Trophoblast cell (in vitro differentiated cells and primary cell): ENCODE measurements around the gene LYSMD3. TPM values are rescaled to one million over a fixed set of nuclear protein-coding genes. Genes with fewer than 3 reads are reported as not detected.
"Not testable (repeated sequence)": the region's sequence is repeated elsewhere in the genome, so short reads cannot be mapped to it uniquely, and the experiment has no call there.

Experiments used
- DNase-seq, 2 donors: peaks; one replicate each; pipeline ENCODE4 v3.0.0-alpha.2; 2016
- H2AFZ ChIP-seq: 2 replicates; pipeline ENCODE4 v1.6.1; 2013; ENCODE audit warnings: low read length, moderate library complexity, mild to moderate bottlenecking; ENCODE audit not compliant: insufficient read depth, poor library complexity
- H2AK5ac ChIP-seq: 2 replicates; pipeline ENCODE4 v1.6.1; 2013; ENCODE audit warnings: mild to moderate bottlenecking, low read length
- H2BK120ac ChIP-seq: 2 replicates; pipeline ENCODE4 v1.6.1; 2013; ENCODE audit warnings: low read length, mild to moderate bottlenecking, moderate library complexity; ENCODE audit not compliant: insufficient read depth, poor library complexity
- H2BK12ac ChIP-seq: 2 replicates; pipeline ENCODE4 v1.6.1; 2013; ENCODE audit warnings: mild to moderate bottlenecking, low read length, moderate library complexity
- H2BK5ac ChIP-seq: 2 replicates; pipeline ENCODE4 v1.6.1; 2013; ENCODE audit warnings: low read length, low read depth, moderate library complexity, mild to moderate bottlenecking; ENCODE audit not compliant: poor library complexity
- H3K14ac ChIP-seq: 2 replicates; pipeline ENCODE4 v1.6.1; 2013; ENCODE audit warnings: mild to moderate bottlenecking, low read length
- H3K18ac ChIP-seq: 2 replicates; pipeline ENCODE4 v1.6.1; 2013; ENCODE audit warnings: mild to moderate bottlenecking, low read length
- H3K23ac ChIP-seq: 2 replicates; pipeline ENCODE4 v1.6.1; 2013; ENCODE audit warnings: low read length
- H3K27ac ChIP-seq: 2 replicates; pipeline ENCODE4 v1.5.1; 2013; ENCODE audit warnings: low read depth, mild to moderate bottlenecking, inconsistent platforms, low read length, moderate library complexity
- H3K27me3 ChIP-seq: 2 replicates; pipeline ENCODE4 v1.6.1; 2013; ENCODE audit warnings: inconsistent platforms, mild to moderate bottlenecking, low read length, moderate library complexity; ENCODE audit not compliant: insufficient read depth
- H3K36me3 ChIP-seq, 2 experiments: 1 replicate in 1 of 2; 2 replicates in 1 of 2; pipeline ENCODE4 v1.6.1; 2013; ENCODE audit warnings: low read length in 2 of 2, mild to moderate bottlenecking in 2 of 2, moderate library complexity in 1 of 2; ENCODE audit not compliant: insufficient read depth in 2 of 2, control insufficient read depth in 1 of 2
- H3K4ac ChIP-seq: 2 replicates; pipeline ENCODE4 v1.6.1; 2013; ENCODE audit warnings: low read depth, mild to moderate bottlenecking, low read length, moderate library complexity
- H3K4me1 ChIP-seq, 2 experiments: 1 replicate in 1 of 2; 2 replicates in 1 of 2; pipeline ENCODE4 v1.6.1; 2013; ENCODE audit warnings: low read length in 2 of 2, mild to moderate bottlenecking in 2 of 2, moderate library complexity in 1 of 2; ENCODE audit not compliant: insufficient read depth in 2 of 2, control insufficient read depth in 1 of 2
- H3K4me2 ChIP-seq: 2 replicates; pipeline ENCODE4 v1.6.1; 2013; ENCODE audit warnings: inconsistent platforms, mild to moderate bottlenecking, low read length, moderate library complexity
- H3K4me3 ChIP-seq: 2 replicates; pipeline ENCODE4 v1.5.1; 2013; ENCODE audit warnings: mild to moderate bottlenecking, low read depth, low read length, inconsistent platforms
- H3K79me1 ChIP-seq: one replicate; pipeline ENCODE4 v1.6.1; 2013; ENCODE audit warnings: low read length
- H3K79me2 ChIP-seq: 2 replicates; pipeline ENCODE4 v1.6.1; 2013; ENCODE audit warnings: low read length, mild to moderate bottlenecking; ENCODE audit not compliant: control insufficient read depth, insufficient read depth, poor library complexity
- H3K9ac ChIP-seq: 2 replicates; pipeline ENCODE4 v1.6.1; 2013; ENCODE audit warnings: mild to moderate bottlenecking, low read length
- H3K9me3 ChIP-seq: 2 replicates; pipeline ENCODE4 v1.6.1; 2013; ENCODE audit warnings: low read depth, mild to moderate bottlenecking, control low read depth, inconsistent platforms, low read length; ENCODE audit not compliant: insufficient read depth
- H4K12ac ChIP-seq: 2 replicates; pipeline ENCODE4 v1.6.1; 2013; ENCODE audit warnings: low read depth, mild to moderate bottlenecking, low read length, moderate library complexity
- H4K8ac ChIP-seq: 2 replicates; pipeline ENCODE4 v1.6.1; 2013; ENCODE audit warnings: low read depth, mild to moderate bottlenecking, low read length, moderate library complexity
- H4K91ac ChIP-seq: one replicate; pipeline ENCODE4 v1.6.1; 2013; ENCODE audit warnings: low read depth, mild to moderate bottlenecking, low read length, moderate library complexity
- WGBS: extraction: QIAGEN DNeasy Blood & Tissue Kit; methylation state at CpG from one replicate; pipeline ENCODE4 v1.1.7; 2013; ENCODE audit warnings: missing lambda C conversion rate; ENCODE audit not compliant: insufficient read length, insufficient coverage; ENCODE audit errors: extremely low coverage; 5-methylcytosine and 5-hydroxymethylcytosine counted together
- polyA plus RNA-seq: library from polyadenylated mRNA; stranded (reverse); fragments of 200-250 nt; gene quantifications from 2 replicates; pipeline ENCODE4 v1.2.3, GENCODE V29; 2013

LYSMD3 gene
- polyA plus RNA-seq = 16.5 and 17.6 TPM in 2 replicates

DNA sequence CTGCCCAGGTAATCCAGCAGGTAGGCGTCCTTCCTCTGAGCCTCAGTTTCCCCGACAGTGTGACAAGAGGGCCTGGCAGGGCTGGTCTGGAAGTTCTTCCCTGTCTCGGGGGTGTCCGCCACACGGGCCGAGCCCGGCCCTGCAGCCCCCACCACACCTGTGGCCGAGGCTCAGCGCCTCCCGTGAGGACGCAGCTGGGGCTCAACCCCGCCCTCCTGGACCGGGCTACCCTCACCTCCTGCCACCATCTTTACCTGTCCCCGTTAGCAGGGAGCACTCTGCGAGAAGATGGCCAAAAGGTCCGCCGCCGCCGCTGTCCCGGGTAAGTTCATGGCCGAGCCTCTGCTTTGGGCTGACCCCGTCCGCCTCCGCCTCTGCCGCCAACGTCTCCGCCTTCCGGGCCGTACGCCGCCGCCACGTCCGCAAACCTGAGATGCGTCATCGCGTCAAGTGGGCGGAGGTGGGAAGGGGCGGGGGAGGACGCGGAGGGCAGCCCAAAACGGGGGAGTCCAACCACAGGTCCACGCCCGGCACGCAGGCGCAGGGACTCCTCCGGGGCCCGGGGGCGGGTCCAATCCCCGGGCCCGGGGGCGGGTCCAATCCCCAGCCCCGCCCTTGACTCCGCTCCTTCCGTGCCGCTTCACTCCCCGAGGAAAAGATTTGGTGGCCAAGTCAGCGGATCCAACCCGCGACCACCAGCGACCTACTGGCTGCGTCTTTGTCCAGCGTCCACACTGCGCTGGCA lies at the start of gene LYSMD3:
Gene LYSMD3 (minus strand): TSS at position 391 of the 745 bp plus-strand sequence. CDS start 4,295 bp downstream, outside the sequence.
- Histone ChIP-seq H3K79me1 (peaks cover 6% of the 10 kb centered on the region), H4K8ac (peak within 1 kb of the TSS; percentile 93), H3K4me1 (no peaks in the 10 kb centered on the region), H3K4me3 (peak within 1 kb of the TSS; percentile 98), H3K4me2 (peak within 1 kb of the TSS; percentile 98), H3K4ac (peak within 1 kb of the TSS; percentile 55), H3K79me2 (peaks cover 7% of the 10 kb centered on the region), H2BK120ac (peak within 1 kb of the TSS; percentile 67), H3K18ac (peak within 1 kb of the TSS; percentile 94), H3K14ac (peak within 1 kb of the TSS; percentile 94), H2AK5ac (no peak within 1 kb of the TSS), H3K23ac (peak within 1 kb of the TSS; percentile 64), H4K91ac (peak within 1 kb of the TSS; percentile 71), H3K9ac (peak within 1 kb of the TSS; percentile 99), H3K36me3 (peaks cover 0 to 5% of the 10 kb centered on the region in 2 experiments), H3K27me3 (no peaks in the 10 kb centered on the region), H2BK5ac (peak within 1 kb of the TSS; percentile 55), H2AFZ (peak within 1 kb of the TSS; percentile 90), H4K12ac (peak within 1 kb of the TSS; percentile 72), H3K27ac (peak within 1 kb of the TSS; percentile 49), H2BK12ac (no peak within 1 kb of the TSS), H3K9me3 (no peaks in the 10 kb centered on the region)
- WGBS = no CpG with 5 or more reads among the region's 64 CpGs
- DNase-seq = peak; percentile 97

DNA sequence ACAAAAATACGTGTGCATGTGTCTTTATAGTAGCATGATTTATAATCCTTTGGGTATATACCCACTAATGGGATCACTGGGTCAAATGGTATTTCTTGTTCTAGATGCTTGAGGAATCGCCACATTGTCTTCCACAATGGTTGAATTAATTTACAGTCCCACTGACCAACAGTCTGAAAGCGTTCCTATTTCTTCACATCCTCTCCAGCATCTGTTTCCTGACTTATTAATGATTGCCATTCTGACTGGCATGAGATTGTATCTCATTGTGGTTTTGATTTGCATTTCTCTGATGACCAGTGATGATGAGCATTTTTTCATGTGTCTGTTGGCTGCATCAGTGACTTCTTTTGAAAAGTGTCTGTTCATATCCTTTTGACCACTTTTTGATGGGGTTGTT lies 47.2 kb upstream of the LYSMD3 start:
- H3K27ac ChIP-seq, H3K79me2 ChIP-seq, H2BK5ac ChIP-seq, H3K79me1 ChIP-seq, DNase-seq, H3K27me3 ChIP-seq, H3K9ac ChIP-seq, H3K14ac ChIP-seq, H2BK12ac ChIP-seq, H3K23ac ChIP-seq, H2AK5ac ChIP-seq, H4K12ac ChIP-seq, H3K4ac ChIP-seq, H2BK120ac ChIP-seq, H4K91ac ChIP-seq, H4K8ac ChIP-seq, H3K9me3 ChIP-seq, H2AFZ ChIP-seq, H3K4me2 ChIP-seq, H3K36me3 ChIP-seq, H3K4me3 ChIP-seq, H3K4me1 ChIP-seq, H3K18ac ChIP-seq: not testable (repeated sequence)
- WGBS = no CpG with 5 or more reads among the region's 3 CpGs

DNA sequence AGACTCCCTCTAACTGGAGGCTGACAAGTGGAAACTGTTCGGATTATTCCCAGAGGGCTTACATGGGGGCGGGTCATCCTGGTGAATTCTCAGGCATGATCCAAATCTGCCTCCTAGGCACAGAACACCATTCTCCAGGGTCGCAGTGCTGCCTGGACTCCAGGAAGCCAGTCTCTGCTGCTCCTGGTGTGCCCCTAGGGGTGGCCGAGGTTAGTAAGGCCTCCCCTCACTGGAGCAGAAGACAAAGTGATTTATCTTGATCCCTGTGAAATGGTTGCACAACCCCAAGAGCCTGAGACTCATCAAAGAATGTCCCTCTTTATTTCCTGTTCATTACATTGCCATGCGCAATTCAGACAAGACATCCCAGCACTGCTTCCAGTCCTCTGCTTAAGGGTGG lies 46.3 kb upstream of the LYSMD3 start:
- H4K12ac ChIP-seq = no peak overlapping the region
- no peak overlapping the region for H3K14ac ChIP-seq
- H3K9me3 ChIP-seq = peaks cover 2% of the 10 kb centered on the region
- no peaks in the 10 kb centered on the region for H3K4me1 ChIP-seq
- no peak overlapping the region for H4K91ac ChIP-seq
- no peak overlapping the region for H2BK5ac ChIP-seq
- no peaks in the 10 kb centered on the region for H3K36me3 ChIP-seq
- H3K23ac ChIP-seq = no peak overlapping the region
- no peak overlapping the region for H2BK120ac ChIP-seq
- no CpG with 5 or more reads among the region's 5 CpGs for WGBS
- no peak overlapping the region for H2AK5ac ChIP-seq
- H4K8ac ChIP-seq = no peak overlapping the region
- no peak overlapping the region for H2AFZ ChIP-seq
- H3K18ac ChIP-seq = no peak overlapping the region
- no peak overlapping the region for H3K4me3 ChIP-seq
- no peak overlapping the region for H3K4ac ChIP-seq
- H3K27ac ChIP-seq = no peak overlapping the region
- no peaks in the 10 kb centered on the region for H3K79me1 ChIP-seq
- H3K4me2 ChIP-seq = no peak overlapping the region
- no peaks in the 10 kb centered on the region for H3K79me2 ChIP-seq
- no peaks in the 10 kb centered on the region for H3K27me3 ChIP-seq
- H3K9ac ChIP-seq = no peak overlapping the region
- DNase-seq = no peak
- no peak overlapping the region for H2BK12ac ChIP-seq

DNA sequence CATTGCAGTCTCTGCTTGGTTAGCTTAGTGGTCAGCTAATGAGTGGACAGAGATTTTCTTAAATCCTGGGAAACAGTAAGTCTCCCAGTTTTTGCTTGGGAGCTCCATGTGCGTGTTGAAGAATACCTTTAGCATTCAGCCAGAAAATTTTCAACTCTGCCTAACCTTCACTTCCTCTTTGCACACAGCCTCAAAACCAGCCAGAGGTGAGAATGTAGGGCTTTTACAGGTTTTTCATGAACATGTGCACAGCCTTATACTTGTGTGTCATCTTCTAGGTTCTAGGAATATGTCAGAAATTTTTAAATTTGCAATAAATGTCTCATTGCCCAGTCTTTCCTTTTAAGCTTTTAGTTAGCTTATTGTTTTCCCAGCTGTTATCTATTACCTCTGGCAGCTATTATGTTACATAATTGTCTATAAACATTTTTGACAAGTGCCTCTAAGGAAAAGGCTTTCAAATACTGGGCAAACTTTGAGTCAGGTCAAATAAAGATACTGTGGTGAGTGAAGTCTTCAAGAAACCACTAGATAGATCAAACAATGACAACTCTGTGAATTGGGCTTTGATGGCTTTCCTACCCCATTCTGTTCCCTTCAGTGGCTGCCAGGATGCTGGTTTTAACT lies 41.9 kb upstream of the LYSMD3 start:
- no peaks in the 10 kb centered on the region for H3K36me3 ChIP-seq
- H2BK5ac ChIP-seq = no peak overlapping the region
- H3K79me1 ChIP-seq = no peaks in the 10 kb centered on the region
- H3K27ac ChIP-seq = no peak overlapping the region
- no peaks in the 10 kb centered on the region for H3K79me2 ChIP-seq
- no CpG with 5 or more reads among the region's 1 CpG for WGBS
- H3K18ac ChIP-seq = no peak overlapping the region
- H3K4me2 ChIP-seq = no peak overlapping the region
- no peak overlapping the region for H2BK12ac ChIP-seq
- H4K12ac ChIP-seq = no peak overlapping the region
- H2AK5ac ChIP-seq = no peak overlapping the region
- no peak overlapping the region for H4K91ac ChIP-seq
- H3K9me3 ChIP-seq = peaks cover 2% of the 10 kb centered on the region
- H3K4me1 ChIP-seq = no peaks in the 10 kb centered on the region
- H3K4ac ChIP-seq = no peak overlapping the region
- no peak overlapping the region for H4K8ac ChIP-seq
- H3K23ac ChIP-seq = no peak overlapping the region
- H2BK120ac ChIP-seq = no peak overlapping the region
- no peak overlapping the region for H3K9ac ChIP-seq
- no peak overlapping the region for H3K14ac ChIP-seq
- no peak for DNase-seq
- no peak overlapping the region for H3K4me3 ChIP-seq
- H2AFZ ChIP-seq = no peak overlapping the region
- no peaks in the 10 kb centered on the region for H3K27me3 ChIP-seq
